ENCODE results near the gene CLEC16A. TPM values are rescaled to one million over a fixed set of nuclear protein-coding genes. Genes with fewer than 3 reads are reported as not detected.

The CLEC16A gene
- total RNA-seq, 1 donor from 2014 or later = 57.6 TPM

DNA sequence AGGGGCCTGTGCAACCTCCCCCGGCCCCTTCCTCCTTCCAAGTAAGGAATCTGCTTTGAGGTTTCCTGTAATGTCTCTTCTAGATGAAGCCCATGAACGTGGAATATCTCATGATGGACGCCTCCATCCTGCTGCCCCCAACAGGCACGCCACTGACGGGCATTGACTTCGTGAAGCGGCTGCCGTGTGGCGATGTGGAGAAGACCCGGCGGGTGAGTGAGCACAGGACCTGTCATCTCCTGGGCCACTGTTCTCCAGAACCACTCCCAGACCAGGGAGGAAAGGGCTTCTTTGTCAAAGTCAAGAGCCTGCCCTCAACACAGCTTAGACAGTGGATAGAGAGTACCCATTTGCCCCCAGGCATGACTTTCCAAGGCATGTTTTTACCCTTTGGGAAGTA, 107.1 kb downstream of the CLEC16A start:
- CTCF ChIA-PET = no interaction called here

DNA sequence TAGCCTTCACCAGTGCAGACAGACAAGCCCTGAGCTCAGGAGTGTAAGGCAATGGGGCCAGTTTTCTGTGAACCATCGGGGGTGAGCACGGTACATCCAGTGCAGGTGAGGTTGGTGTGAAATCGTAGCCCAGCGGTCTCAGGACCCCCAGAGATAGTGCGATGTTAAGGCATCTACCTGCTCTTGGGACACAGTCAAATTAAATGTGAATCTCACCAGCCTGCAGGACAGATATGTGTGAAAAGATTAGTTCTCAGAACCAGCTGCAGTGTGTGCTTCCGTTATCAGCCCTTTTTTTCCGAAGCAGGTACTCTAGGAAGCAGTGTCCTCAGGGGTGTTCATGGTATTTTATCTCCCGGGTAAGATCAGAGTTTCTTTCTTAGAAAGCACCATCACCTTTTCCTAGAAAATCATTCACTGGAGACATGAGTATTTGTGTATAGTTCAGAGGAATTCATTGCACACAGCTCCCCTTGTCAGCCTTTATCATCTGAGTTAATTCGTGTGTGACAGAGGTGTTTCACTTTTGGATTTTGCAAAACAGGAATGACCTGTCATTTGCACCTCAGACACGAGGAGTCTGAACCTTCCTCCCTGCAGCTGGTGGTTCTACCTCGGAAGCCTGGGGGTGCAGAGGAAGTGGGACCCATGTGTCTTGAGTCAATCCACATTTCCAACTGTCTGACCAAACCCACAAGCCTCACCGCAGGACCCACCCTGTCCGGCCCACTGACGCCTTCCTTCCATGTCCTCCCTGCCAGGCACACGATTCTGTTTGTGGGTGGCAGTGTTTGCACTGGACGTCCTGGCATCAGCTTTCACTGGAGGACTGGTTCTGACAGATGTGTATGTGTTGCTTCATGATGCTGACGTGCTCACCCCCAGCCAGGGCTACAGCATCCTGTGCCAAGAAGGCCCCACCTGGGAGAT, 107.8 kb downstream of the CLEC16A start:
- H3K36me3 Mint-ChIP-seq (ENCODE audit: low read depth) = peaks cover 80% of the 10 kb centered on the region
- H3K27ac Mint-ChIP-seq = peak overlapping the region; percentile 2
- H3K9me3 Mint-ChIP-seq = no peaks in the 10 kb centered on the region
- no peak for DNase-seq
- ChIA-PET POLR2A (interaction anchor here (0.5 to 1.2 kb wide), 7 partner anchors 10 to 234 kb away, joined by 3 to 7 read pairs (median 3); partner anchors contain the start of gene SOCS1), CTCF (interaction anchor here (0.7 to 1.0 kb wide), 2 partner anchors 51 to 81 kb away, joined by 3 to 4 read pairs; no protein-coding TSS in a partner anchor)
- intact Hi-C loops (cut with micrococcal nuclease) = loop anchor here (1.0 to 10.0 kb wide), 3 partner anchors 27 to 203 kb away; no protein-coding TSS in a partner anchor
- peak; percentile 70 for ATAC-seq (ENCODE audit: low read depth)
- peaks cover 15% of the 10 kb centered on the region for H3K4me1 Mint-ChIP-seq
- TF ChIP-seq, protein P1, sequence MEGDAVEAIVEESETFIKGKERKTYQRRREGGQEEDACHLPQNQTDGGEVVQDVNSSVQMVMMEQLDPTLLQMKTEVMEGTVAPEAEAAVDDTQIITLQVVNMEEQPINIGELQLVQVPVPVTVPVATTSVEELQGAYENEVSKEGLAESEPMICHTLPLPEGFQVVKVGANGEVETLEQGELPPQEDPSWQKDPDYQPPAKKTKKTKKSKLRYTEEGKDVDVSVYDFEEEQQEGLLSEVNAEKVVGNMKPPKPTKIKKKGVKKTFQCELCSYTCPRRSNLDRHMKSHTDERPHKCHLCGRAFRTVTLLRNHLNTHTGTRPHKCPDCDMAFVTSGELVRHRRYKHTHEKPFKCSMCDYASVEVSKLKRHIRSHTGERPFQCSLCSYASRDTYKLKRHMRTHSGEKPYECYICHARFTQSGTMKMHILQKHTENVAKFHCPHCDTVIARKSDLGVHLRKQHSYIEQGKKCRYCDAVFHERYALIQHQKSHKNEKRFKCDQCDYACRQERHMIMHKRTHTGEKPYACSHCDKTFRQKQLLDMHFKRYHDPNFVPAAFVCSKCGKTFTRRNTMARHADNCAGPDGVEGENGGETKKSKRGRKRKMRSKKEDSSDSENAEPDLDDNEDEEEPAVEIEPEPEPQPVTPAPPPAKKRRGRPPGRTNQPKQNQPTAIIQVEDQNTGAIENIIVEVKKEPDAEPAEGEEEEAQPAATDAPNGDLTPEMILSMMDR (IDR thresholded peaks at IDR 0.05) = no peak
- no peaks in the 10 kb centered on the region for H3K27me3 Mint-ChIP-seq
- H3K4me3 Mint-ChIP-seq = no peak overlapping the region

More for the DNA sequence above, 107.1 kb downstream of the CLEC16A start:
- ATAC-seq (ENCODE audit: low read depth) (no peak), DNase-seq (no peak)
- no peaks in the 10 kb centered on the region for H3K27me3 Mint-ChIP-seq
- POLR2A ChIA-PET = interaction anchor here (0.9 kb wide), 2 partner anchors 26 to 205 kb away, joined by 5 to 7 read pairs; partner anchors contain the start of gene SOCS1
- no peaks in the 10 kb centered on the region for H3K9me3 Mint-ChIP-seq
- H3K4me1 Mint-ChIP-seq = peaks cover 15% of the 10 kb centered on the region
- peaks cover 80% of the 10 kb centered on the region for H3K36me3 Mint-ChIP-seq (ENCODE audit: low read depth)
- intact Hi-C loops (cut with micrococcal nuclease) = loop anchor here (10.0 kb wide), 1 partner anchor 53 kb away; no protein-coding TSS in a partner anchor
- TF ChIP-seq, protein P1 (IDR thresholded peaks at IDR 0.05) = no peak
- H3K4me3 Mint-ChIP-seq = no peak overlapping the region
- no peak overlapping the region for H3K27ac Mint-ChIP-seq

DNA sequence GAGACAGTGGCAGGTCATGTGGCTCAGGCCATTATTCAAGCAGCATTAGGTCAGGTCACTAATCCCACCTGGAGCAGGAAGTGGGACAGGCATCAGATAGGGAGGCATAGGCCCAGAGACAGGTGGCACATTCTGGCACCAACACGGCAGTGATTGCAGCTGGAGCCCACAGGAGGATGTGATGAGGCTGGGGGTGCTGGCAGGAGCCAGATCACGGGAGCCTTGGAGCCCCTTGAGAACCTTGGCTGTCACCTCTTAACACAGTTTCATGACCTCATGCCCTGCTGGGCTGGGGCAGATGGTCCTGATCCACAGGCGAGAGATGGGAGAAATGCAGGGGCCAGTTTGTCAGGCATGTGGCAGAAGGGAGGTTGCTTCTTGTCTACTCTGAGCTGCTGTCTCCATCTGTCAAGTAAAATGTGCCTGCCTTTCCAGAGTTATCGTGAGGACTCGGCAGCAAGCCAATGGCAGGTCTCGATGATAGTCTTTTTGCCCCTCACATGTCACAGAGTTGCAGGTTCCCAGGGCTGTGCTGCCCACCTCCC, 109.6 kb downstream of the CLEC16A start:
- POLR2A ChIA-PET = interaction anchor here (0.5 to 1.4 kb wide), 4 partner anchors 44 to 303 kb away, joined by 3 to 7 read pairs (median 4); partner anchors contain the start of gene SOCS1
- Mint-ChIP-seq H3K4me3 (no peak overlapping the region), H3K27ac (no peak overlapping the region), H3K4me1 (peaks cover 18% of the 10 kb centered on the region), H3K36me3 (ENCODE audit: low read depth) (peaks cover 71% of the 10 kb centered on the region), H3K9me3 (no peaks in the 10 kb centered on the region), H3K27me3 (no peaks in the 10 kb centered on the region)
- DNase-seq = no peak
- TF ChIP-seq, protein P1 (IDR thresholded peaks at IDR 0.05) = no peak
- ATAC-seq (ENCODE audit: low read depth) = no peak
- CTCF ChIA-PET = no interaction called here
- intact Hi-C loops (cut with micrococcal nuclease) = loop anchor here (10.0 kb wide), 1 partner anchor 51 kb away; no protein-coding TSS in a partner anchor

DNA sequence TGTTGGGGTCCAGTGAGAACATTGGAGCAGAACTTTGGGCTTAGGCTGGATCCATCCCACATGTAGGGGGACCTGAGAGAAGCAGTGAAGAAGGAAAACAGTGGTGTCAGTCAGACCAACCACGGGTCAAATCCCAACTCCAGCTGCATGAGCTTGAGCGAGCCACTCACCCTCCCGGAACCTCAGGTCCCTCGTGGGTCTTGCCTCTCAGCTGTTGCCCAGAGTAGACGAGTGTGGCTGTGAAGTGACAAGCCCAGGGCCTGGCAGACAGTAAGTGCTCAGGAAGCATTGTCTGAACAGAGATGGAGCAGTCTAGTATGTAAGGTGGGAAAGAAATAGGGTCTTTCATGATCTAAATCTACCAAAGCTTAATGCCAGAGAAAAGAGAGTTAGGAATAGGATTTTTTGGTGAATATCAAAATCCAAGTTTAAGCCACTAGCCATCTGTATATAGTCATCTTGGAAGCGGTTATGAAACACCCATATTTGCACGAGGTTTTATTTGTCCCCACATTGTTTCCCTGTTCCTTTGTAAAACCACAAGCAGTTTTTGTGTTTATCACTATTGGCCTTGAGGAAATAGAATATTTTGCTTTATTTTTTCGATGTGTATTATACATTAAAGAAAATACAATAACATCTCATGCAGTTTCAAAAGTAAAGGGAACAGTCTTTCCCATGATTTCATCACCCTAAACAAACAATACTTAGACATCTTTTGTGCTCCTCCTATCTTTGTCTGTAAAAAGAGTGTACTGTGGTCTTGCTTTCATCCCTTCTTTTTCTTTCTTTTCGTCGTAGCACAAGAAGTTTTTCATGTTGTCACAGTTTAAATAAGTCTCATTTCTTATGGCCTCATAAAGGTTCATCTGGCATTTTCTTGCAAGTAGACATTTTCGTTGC, 112.0 kb downstream of the CLEC16A start:
- H3K27me3 Mint-ChIP-seq = no peaks in the 10 kb centered on the region
- TF ChIP-seq, protein P1 (IDR thresholded peaks at IDR 0.05) = no peak
- POLR2A ChIA-PET = no interaction called here
- intact Hi-C loops (cut with micrococcal nuclease) = loop anchor here (10.0 kb wide), 1 partner anchor 48 kb away; no protein-coding TSS in a partner anchor
- no peak overlapping the region for H3K4me3 Mint-ChIP-seq
- H3K4me1 Mint-ChIP-seq = peaks cover 20% of the 10 kb centered on the region
- no peak overlapping the region for H3K27ac Mint-ChIP-seq
- ATAC-seq (ENCODE audit: low read depth) (no peak), DNase-seq (no peak)
- CTCF ChIA-PET = interaction anchor here (1.3 kb wide), 1 partner anchor 102 kb away, joined by 3 read pairs; no protein-coding TSS in a partner anchor
- H3K36me3 Mint-ChIP-seq (ENCODE audit: low read depth) = peaks cover 75% of the 10 kb centered on the region
- no peaks in the 10 kb centered on the region for H3K9me3 Mint-ChIP-seq
